Fibroblast of the aortic adventitia (primary cell): ENCODE results near the gene HAAO. TPM values are rescaled to one million over a fixed set of nuclear protein-coding genes. Genes with fewer than 3 reads are reported as not detected.

Source experiments
- DNase-seq: peaks from one replicate; pipeline ENCODE4 v3.0.0-alpha.2; 2010; ENCODE audit warnings: low read depth
- H3K4me3 ChIP-seq: 2 replicates; pipeline ENCODE4 v1.5.1; 2011; ENCODE audit warnings: low read depth, mild to moderate bottlenecking, control low read depth, low read length, moderate library complexity
- CTCF ChIP-seq: IDR thresholded peaks from 2 replicates; pipeline ENCODE4 v1.5.1; 2011; ENCODE audit warnings: mild to moderate bottlenecking, low read length, control low read depth, inconsistent platforms; ENCODE audit not compliant: insufficient read depth
- total RNA-seq: library from RNA; depleted of rRNA; stranded (reverse); fragments of >200 nt; gene quantifications from 2 replicates; pipeline ENCODE4 v1.2.3, GENCODE V29; 2012; ENCODE audit warnings: low replicate concordance

Gene HAAO
- total RNA-seq, 1 donor = 0.90 TPM

GRCh38 chr2:42781181-42781580, 11.2 kb downstream of the HAAO start:
- no peak overlapping the region for H3K4me3 ChIP-seq
- DNase-seq = no peak
- no peak for TF ChIP-seq CTCF

- peak; percentile 58 for DNase-seq
- no peak for TF ChIP-seq CTCF
- no peak overlapping the region for H3K4me3 ChIP-seq
These were observed 14.2 kb downstream of the HAAO start for GRCh38 chr2:42777883-42778805.

GRCh38 chr2:42775810-42776209, 16.6 kb downstream of the HAAO start:
- DNase-seq = no peak
- no peak for TF ChIP-seq CTCF
- H3K4me3 ChIP-seq = no peak overlapping the region

- H3K4me3 ChIP-seq = no peak overlapping the region
- no peak for TF ChIP-seq CTCF
These were observed 17.2 kb downstream of the HAAO start for GRCh38 chr2:42775186-42775585.

GRCh38 chr2:42771546-42772153, 20.7 kb downstream of the HAAO start:
- H3K4me3 ChIP-seq = no peak overlapping the region
- no peak for DNase-seq
- no peak for TF ChIP-seq CTCF

More at GRCh38 chr2:42775186-42775585, 17.2 kb downstream of the HAAO start:
- no peak for DNase-seq

GRCh38 chr2:42770288-42771131, 21.9 kb downstream of the HAAO start:
- peak; percentile 49 for DNase-seq
- TF ChIP-seq CTCF = peak; percentile 39
- no peak overlapping the region for H3K4me3 ChIP-seq
